SK-N-MC (cell line): ENCODE measurements around the gene PPP4R1.

Source experiments
- EZH2 ChIP-seq: fragments of 200-600 bp; sonication (generic); IDR thresholded peaks from one replicate; pipeline ENCODE4 v1.6.1; 2017; ENCODE audit warnings: antibody characterized with exemption
- POLR2AphosphoS5 ChIP-seq: IDR thresholded peaks from 2 replicates; pipeline ENCODE4 v1.6.1; 2012; ENCODE audit warnings: mild to moderate bottlenecking, low read depth, low read length, borderline replicate concordance

DNA sequence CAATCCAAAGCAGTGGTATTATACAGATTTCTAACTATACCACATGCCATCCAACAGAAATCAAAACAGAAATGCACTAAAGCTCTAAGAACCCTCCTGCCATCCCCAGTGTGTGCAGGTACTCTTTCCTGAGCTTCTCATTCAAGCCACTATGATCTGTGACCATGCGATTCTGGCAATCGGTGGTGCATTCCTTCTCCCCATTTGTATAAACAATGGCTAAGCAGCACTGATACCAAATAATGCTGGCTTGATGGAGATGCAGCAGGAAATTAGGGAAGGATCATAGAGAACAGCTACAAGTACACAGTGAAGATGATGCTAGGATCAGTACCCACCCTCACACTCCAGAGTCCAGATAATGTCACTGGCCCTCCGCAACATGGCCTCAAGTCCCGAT is 51.8 kb downstream of the PPP4R1 start:
- no peak for TF ChIP-seq POLR2AphosphoS5
- no peak for TF ChIP-seq EZH2
